Calu3 (cell line): ENCODE measurements around the gene BAG1. TPM values are rescaled to one million over a fixed set of nuclear protein-coding genes. Genes with fewer than 3 reads are reported as not detected.

Experiments
- BruUV-seq: library from RNA; stranded (reverse); fragments of 400-500 nt; replicated peaks from 2 replicates; lab custom pipeline; 2021; lab: Mats Ljungman, UMichigan
- CTCF ChIA-PET: fragments of 300-600 bp; sonication (Branson Sonifier 250); formaldehyde crosslinking; loops from one replicate; lab custom pipeline; 2022; ENCODE audit warnings: antibody characterized with exemption; lab: Charles Lee
- DNase-seq: peaks from one replicate; pipeline ENCODE4 v3.0.0; 2022
- H3K27ac Mint-ChIP-seq: one replicate; pipeline ENCODE4 v1.8.0; 2022; ENCODE audit warnings: mixed read lengths; ENCODE audit not compliant: unreplicated experiment
- H3K27me3 Mint-ChIP-seq: one replicate; pipeline ENCODE4 v1.8.0; 2022; ENCODE audit warnings: mixed read lengths; ENCODE audit not compliant: unreplicated experiment
- H3K36me3 Mint-ChIP-seq: one replicate; pipeline ENCODE4 v1.8.0; 2022; ENCODE audit warnings: mild to moderate bottlenecking, moderate library complexity, mixed read lengths; ENCODE audit not compliant: insufficient read depth, unreplicated experiment
- H3K4me1 Mint-ChIP-seq: one replicate; pipeline ENCODE4 v1.8.0; 2022; ENCODE audit warnings: mild to moderate bottlenecking, low read depth, mixed read lengths; ENCODE audit not compliant: unreplicated experiment
- H3K4me3 Mint-ChIP-seq: one replicate; pipeline ENCODE4 v1.8.0; 2022; ENCODE audit warnings: mild to moderate bottlenecking, low read depth, moderate library complexity, mixed read lengths; ENCODE audit not compliant: unreplicated experiment
- H3K9me3 Mint-ChIP-seq: one replicate; pipeline ENCODE4 v1.8.0; 2022; ENCODE audit warnings: low read depth, mixed read lengths; ENCODE audit not compliant: unreplicated experiment
- intact Hi-C: fragments of 100-400 bp; cut with micrococcal nuclease; formaldehyde crosslinking; loops from one replicate; pipeline ENCODE4 v1.10.0; 2022; ENCODE audit not compliant: unreplicated experiment
- total RNA-seq: library from RNA; stranded (reverse); gene quantifications from 2 replicates; pipeline ENCODE4 v1.2.3, GENCODE V29; 2022
- TF ChIP-seq, protein P1 (sequence below): fragments of 200-600 bp; IDR thresholded peaks from one replicate; pipeline ENCODE4 v1.8.0; 2022; ENCODE audit warnings: antibody characterized with exemption; ENCODE audit not compliant: unreplicated experiment

The BAG1 gene
- total RNA-seq, 1 experiment from 2014 or later: 35.2 TPM

DNA sequence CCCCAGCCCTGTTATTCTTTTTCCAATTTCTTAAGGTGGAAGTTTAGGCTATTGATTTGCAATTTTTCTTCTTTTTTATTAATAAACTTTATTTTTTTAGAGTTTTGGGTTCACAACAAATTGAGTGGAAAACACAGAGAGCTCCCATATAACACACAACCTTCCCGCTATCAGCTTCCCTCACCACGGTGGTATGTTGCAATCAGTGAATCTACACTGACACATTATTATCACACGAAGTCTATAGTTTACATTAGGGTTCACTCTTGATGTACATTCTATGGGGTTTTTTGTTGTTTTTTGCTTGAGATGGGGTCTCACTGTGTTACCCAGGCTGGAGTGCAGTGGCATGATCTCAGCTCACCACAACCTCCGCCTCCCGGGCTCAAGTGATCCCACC, 21.0 kb upstream of the BAG1 start:
- Mint-ChIP-seq H3K36me3 (peaks cover 8% of the 10 kb centered on the region), H3K4me3 (no peak overlapping the region), H3K27ac (no peak overlapping the region), H3K4me1 (no peaks in the 10 kb centered on the region), H3K27me3 (no peaks in the 10 kb centered on the region), H3K9me3 (no peaks in the 10 kb centered on the region)
- no peak for DNase-seq
- TF ChIP-seq, protein P1, sequence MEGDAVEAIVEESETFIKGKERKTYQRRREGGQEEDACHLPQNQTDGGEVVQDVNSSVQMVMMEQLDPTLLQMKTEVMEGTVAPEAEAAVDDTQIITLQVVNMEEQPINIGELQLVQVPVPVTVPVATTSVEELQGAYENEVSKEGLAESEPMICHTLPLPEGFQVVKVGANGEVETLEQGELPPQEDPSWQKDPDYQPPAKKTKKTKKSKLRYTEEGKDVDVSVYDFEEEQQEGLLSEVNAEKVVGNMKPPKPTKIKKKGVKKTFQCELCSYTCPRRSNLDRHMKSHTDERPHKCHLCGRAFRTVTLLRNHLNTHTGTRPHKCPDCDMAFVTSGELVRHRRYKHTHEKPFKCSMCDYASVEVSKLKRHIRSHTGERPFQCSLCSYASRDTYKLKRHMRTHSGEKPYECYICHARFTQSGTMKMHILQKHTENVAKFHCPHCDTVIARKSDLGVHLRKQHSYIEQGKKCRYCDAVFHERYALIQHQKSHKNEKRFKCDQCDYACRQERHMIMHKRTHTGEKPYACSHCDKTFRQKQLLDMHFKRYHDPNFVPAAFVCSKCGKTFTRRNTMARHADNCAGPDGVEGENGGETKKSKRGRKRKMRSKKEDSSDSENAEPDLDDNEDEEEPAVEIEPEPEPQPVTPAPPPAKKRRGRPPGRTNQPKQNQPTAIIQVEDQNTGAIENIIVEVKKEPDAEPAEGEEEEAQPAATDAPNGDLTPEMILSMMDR: no peak
- CTCF ChIA-PET: no interaction called here
- intact Hi-C loops: loop anchor here (5.0 kb wide), 1 partner anchor 187 kb away; the partner anchor contains the start of gene NOL6
- BruUV-seq: no TSS peak

DNA sequence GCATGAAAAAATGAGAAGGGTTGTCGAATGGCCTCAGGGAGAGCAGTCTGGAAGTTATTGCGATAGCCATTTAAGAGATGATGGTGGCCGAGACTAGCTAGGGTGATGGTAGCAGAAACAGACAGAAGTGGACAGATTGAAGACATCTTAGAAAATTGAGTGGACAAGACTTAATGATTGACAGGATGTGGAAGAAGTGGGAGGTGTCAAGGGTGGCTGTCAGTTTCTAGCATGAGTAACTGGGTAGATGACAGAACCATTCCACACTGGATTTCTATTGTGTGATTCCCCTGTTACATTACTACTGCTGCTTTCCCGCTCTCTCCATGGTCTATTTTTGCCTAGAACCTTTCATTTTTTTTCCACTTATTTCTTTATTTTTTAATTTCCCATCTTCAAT, 13.0 kb upstream of the BAG1 start:
- intact Hi-C loops: no loop called here

DNA sequence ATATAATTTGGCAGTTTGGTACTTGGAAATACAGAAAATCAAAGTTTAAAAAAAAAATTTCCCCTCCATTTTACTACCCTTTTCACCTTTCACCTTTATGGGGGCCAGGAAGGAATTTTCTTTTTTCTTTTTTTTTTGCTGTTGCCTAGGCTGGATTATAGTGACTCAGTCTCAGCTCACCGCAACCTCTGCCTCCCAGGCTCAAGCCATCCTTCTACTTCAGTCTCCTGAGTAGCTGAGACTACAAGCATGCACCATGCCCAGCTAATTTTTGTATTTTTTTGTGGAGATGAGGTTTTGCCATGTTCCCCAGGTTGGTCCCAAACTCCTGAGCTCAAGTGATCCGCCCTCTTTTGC, 9.4 kb upstream of the BAG1 start:
- H3K27ac Mint-ChIP-seq: no peak overlapping the region
- no peak for DNase-seq

More for the DNA sequence above, 13.0 kb upstream of the BAG1 start:
- no peaks in the 10 kb centered on the region for H3K4me1 Mint-ChIP-seq
- no peak overlapping the region for H3K4me3 Mint-ChIP-seq
- no peak for DNase-seq
- TF ChIP-seq, protein P1: no peak
- no peak overlapping the region for H3K27ac Mint-ChIP-seq
- BruUV-seq: no TSS peak
- H3K27me3 Mint-ChIP-seq: no peaks in the 10 kb centered on the region
- H3K36me3 Mint-ChIP-seq: peaks cover 26% of the 10 kb centered on the region
- no peaks in the 10 kb centered on the region for H3K9me3 Mint-ChIP-seq
- CTCF ChIA-PET: no interaction called here

DNA sequence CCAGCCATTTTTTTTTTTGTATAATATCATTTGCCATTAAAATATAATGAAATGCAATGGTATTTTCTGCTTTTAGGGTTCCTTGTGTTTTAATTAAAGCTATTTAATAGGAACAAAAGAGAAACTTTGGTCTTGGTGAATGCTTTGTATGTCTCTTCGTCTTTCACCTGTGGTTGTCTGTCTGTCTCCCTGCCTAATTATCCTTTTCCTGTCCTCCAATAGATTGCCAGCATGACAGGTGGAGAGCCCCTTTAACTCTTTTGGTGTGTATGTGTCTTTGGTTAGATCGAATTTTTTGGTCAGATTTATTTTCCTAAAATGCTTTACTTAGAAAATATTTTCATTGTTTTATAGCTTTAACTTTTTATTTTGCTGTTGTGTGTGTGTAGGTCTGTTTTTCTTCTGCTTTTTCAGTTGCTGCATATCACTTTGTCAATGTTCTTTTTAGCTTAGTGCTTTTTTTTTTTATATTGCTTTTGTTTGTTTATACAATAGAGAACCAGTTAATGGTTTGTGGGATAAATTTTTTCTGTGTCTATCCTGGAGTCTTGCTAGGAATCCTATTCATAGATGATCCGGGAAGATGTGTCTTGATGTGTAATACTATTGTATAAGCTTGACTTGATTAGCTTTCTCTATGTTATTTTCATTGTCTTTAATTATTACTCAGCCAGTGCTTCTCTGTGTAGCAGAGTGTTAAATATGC, 8.9 kb upstream of the BAG1 start:
- no peaks in the 10 kb centered on the region for H3K9me3 Mint-ChIP-seq
- H3K27ac Mint-ChIP-seq: no peak overlapping the region
- H3K4me1 Mint-ChIP-seq: no peaks in the 10 kb centered on the region
- CTCF ChIA-PET: interaction anchor here (0.6 kb wide), 1 partner anchor 180 kb away, joined by 3 read pairs; no protein-coding TSS in a partner anchor
- TF ChIP-seq, protein P1: no peak
- H3K4me3 Mint-ChIP-seq: no peak overlapping the region
- H3K36me3 Mint-ChIP-seq: peaks cover 28% of the 10 kb centered on the region
- BruUV-seq: no TSS peak
- no peaks in the 10 kb centered on the region for H3K27me3 Mint-ChIP-seq
- no peak for DNase-seq
- intact Hi-C loops: no loop called here

More for the DNA sequence above, 9.4 kb upstream of the BAG1 start:
- Mint-ChIP-seq H3K36me3 (peaks cover 28% of the 10 kb centered on the region), H3K9me3 (no peaks in the 10 kb centered on the region), H3K4me3 (no peak overlapping the region), H3K27me3 (no peaks in the 10 kb centered on the region), H3K4me1 (no peaks in the 10 kb centered on the region)
- no TSS peak for BruUV-seq
- CTCF ChIA-PET: no interaction called here
- intact Hi-C loops: no loop called here
- TF ChIP-seq, protein P1: no peak
